Activated CD4-positive, alpha-beta T cell treated with anti-CD3 and anti-CD28 coated beads, Interleukin-2, amount 10 ng/mL, durations not matched to agents 24 days and 14 days (primary cell): ENCODE data around the gene AOPEP. TPM values are rescaled to one million over a fixed set of nuclear protein-coding genes. Genes with fewer than 3 reads are reported as not detected.

Source experiments
- DNase-seq: peaks from one replicate; pipeline ENCODE4 v3.0.0; 2022
- H3K27ac Mint-ChIP-seq: one replicate; pipeline ENCODE4 v1.8.0; 2022; ENCODE audit warnings: mild to moderate bottlenecking, mixed read lengths
- H3K27me3 Mint-ChIP-seq: one replicate; pipeline ENCODE4 v1.8.0; 2022; ENCODE audit warnings: mixed read lengths
- H3K36me3 Mint-ChIP-seq: one replicate; pipeline ENCODE4 v1.8.0; 2022; ENCODE audit warnings: low read depth, mild to moderate bottlenecking, mixed read lengths
- H3K4me1 Mint-ChIP-seq: one replicate; pipeline ENCODE4 v1.8.0; 2021; ENCODE audit warnings: mixed read lengths
- H3K4me3 Mint-ChIP-seq: one replicate; pipeline ENCODE4 v1.8.0; 2022; ENCODE audit warnings: mild to moderate bottlenecking, moderate library complexity, mixed read lengths
- H3K9me3 Mint-ChIP-seq: one replicate; pipeline ENCODE4 v1.8.0; 2021; ENCODE audit warnings: mixed read lengths
- intact Hi-C: fragments of 100-400 bp; cut with micrococcal nuclease; formaldehyde crosslinking; loops from one replicate; pipeline ENCODE4 v1.15.1; 2023
- total RNA-seq: library from RNA; stranded (reverse); gene quantifications from 2 replicates; pipeline ENCODE4 v1.2.3, GENCODE V29; 2022

The AOPEP gene
- total RNA-seq, 1 donor from 2014 or later = 20.7 TPM

DNA sequence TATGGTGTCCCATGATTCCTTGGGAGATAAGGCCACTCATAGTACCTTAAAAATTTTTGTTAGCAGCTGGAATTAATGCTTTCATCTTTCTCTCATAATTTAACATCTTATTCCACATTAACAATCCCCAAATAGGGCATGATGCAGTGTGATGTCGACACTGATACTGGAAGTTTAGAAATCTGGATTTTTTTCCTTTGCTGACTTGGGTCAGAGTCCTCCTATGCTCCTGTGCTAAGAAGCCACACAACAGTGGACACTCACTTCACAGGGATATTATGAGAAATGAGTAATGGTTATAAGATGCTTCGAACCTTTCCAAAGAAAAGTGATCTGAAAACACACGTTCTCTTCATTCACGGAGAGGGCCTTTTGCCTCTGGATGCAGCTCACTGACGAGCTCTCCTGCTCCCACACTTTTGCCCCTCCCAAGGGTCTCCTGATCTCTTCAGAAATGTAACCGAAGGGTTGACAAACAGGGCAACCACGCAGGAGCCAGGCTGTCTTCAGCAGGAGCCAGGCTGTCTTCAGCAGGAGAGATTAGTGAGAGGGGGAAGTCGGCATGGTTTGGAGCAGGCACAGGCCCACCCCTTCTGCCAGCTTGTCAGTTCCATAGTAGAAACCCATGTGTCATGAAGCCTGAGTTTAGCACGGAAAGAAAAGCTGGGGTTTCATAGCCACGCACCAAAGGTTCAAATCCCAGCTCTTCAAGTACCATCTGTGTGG, 247.8 kb downstream of the AOPEP start:
- H3K27ac Mint-ChIP-seq = no peak overlapping the region
- no peaks in the 10 kb centered on the region for H3K9me3 Mint-ChIP-seq
- no peaks in the 10 kb centered on the region for H3K36me3 Mint-ChIP-seq
- H3K4me3 Mint-ChIP-seq = no peak overlapping the region
- intact Hi-C loops = no loop called here
- DNase-seq = no peak
- no peaks in the 10 kb centered on the region for H3K4me1 Mint-ChIP-seq
- no peaks in the 10 kb centered on the region for H3K27me3 Mint-ChIP-seq

DNA sequence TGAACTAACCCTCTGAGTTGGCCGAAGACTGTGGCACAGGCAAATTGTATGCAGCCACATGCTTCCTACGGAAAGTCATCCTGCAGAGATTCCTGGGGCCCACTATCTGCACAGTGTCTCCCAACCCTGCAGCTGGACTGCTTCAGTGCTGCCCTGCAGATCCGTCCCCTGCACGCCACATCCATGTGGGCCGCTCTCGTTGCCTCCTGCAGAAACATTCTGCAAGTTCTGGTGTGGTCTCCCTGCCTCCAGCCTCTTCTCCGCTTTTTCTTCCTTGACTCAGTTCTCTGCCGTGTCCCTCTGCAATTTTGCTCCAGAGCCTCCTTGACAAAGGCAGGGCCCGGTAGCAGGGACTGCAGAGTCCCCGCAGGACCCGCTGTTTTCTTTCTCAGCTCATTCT, 249.0 kb downstream of the AOPEP start:
- H3K4me3 Mint-ChIP-seq = no peak overlapping the region

DNA sequence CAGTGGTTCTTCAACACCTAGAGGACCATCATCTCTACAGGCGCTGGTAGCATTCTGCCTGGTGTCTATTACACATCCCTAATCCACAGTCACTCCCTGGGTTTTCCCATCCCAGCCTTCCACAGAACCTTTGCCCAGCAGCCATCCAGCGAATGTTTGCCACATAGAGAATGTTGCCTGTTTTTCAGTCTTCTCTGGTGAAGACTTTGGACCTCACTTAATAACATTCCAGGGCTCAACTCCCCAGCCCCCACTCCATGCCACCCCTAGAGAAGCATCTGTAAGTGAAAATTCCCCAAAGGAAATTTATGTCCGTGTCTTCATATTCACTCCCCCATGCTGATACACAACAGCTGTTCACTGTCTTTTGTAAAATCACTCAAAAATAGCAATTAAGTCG, 249.6 kb downstream of the AOPEP start:
- H3K27ac Mint-ChIP-seq = no peak overlapping the region
- no peaks in the 10 kb centered on the region for H3K27me3 Mint-ChIP-seq
- no peaks in the 10 kb centered on the region for H3K36me3 Mint-ChIP-seq
- no peak for DNase-seq
- H3K4me1 Mint-ChIP-seq = no peaks in the 10 kb centered on the region
- intact Hi-C loops = no loop called here
- H3K9me3 Mint-ChIP-seq = no peaks in the 10 kb centered on the region
- H3K4me3 Mint-ChIP-seq = no peak overlapping the region

More for the DNA sequence above, 249.0 kb downstream of the AOPEP start:
- Mint-ChIP-seq H3K9me3 (no peaks in the 10 kb centered on the region), H3K27ac (no peak overlapping the region), H3K36me3 (no peaks in the 10 kb centered on the region), H3K4me1 (no peaks in the 10 kb centered on the region), H3K27me3 (no peaks in the 10 kb centered on the region)
- intact Hi-C loops = no loop called here
- DNase-seq = no peak

DNA sequence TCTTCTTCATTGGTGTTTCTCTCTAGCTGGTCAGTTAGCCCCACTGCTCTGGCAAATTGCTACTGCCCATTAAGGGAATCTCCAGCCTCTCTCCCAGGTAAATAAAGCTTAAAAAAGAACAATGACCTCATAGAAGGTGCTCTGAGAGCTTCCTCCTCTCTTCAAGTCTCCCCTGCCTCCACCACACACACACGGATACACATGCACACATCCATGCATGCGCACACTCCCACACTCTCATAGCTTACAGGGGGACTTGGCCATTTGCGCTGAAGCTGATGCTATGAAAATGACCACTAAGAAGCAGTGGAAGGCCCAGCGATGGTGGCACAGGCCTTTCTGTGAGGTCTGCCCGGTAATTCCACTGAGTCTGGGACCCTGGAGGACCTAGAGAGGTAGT, 250.9 kb downstream of the AOPEP start:
- DNase-seq = no peak
- Mint-ChIP-seq H3K27me3 (no peaks in the 10 kb centered on the region), H3K4me3 (no peak overlapping the region), H3K36me3 (no peaks in the 10 kb centered on the region), H3K9me3 (no peaks in the 10 kb centered on the region), H3K27ac (no peak overlapping the region), H3K4me1 (peaks cover 2% of the 10 kb centered on the region)
- intact Hi-C loops = no loop called here

DNA sequence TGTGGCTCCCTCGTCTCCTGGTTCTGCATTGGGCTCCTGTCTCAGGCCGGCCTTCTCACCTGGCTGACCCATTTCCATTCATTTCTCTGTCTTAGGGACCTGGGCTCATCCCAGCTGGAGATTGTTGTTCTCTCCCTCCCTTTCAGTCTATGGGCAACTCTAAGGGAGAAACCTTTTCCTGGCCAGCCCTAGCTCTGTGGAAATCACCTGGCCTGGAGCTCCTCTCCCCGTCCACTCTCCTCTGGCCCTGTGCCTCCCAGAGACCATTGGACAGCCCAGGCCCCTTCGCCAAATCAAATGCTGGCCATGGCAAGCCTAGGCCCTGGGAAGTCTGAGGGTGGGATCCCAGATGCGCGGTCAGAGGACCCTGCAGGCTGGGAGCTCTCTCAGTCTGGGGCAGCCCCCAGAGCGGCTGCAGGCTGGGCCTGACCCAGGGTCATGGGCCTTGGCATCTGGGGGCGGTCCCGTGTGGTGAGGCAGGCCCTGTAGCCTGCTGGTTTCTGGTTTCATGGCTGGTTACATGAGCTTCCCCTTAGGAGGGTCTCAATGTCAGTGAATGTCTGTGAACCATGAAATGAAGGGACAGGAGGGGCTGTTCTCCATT, 253.5 kb downstream of the AOPEP start:
- intact Hi-C loops = no loop called here
- no peak for DNase-seq
- Mint-ChIP-seq H3K27me3 (no peaks in the 10 kb centered on the region), H3K4me1 (peaks cover 7% of the 10 kb centered on the region), H3K27ac (no peak overlapping the region), H3K36me3 (no peaks in the 10 kb centered on the region), H3K4me3 (no peak overlapping the region), H3K9me3 (no peaks in the 10 kb centered on the region)

DNA sequence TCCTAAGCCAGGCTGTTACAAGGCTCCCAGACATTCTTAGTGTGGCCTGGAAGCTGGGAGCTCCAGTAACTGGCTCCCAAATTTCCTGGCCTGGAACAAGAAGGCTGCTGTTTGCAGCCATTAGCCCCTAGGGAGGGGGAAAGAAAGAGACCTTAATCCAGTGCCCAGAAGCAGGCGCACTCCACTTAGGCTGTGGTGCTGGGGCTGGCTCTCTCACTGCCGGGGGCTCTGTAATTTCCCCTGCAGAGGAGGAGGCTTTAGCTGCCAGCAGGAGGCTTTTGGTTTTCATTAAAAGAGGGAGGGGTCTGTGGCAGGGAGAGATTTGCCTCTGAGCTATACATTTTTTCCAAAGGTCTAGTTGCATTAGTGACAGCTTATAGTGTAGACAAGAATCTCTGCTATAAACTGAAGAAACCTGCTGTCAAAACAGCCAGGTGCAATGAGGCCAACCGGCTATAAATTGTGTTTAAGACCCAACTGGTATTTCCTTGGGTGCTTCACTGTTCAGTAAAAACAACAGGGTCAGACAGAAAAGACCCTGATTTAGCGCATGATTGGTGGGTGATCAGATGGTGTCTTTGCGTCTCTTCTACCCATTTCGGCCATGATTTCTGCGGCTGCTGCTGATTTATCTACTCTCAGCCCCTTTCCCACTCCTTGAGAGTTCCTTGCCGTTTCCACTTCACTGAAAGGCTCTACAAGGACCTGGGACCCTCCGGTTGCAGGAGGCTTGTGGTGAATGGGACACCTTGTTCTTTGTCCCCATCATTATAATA, 254.6 kb downstream of the AOPEP start:
- no peak for DNase-seq
- no peak overlapping the region for H3K27ac Mint-ChIP-seq
- H3K4me3 Mint-ChIP-seq = no peak overlapping the region
- no peaks in the 10 kb centered on the region for H3K27me3 Mint-ChIP-seq
- H3K36me3 Mint-ChIP-seq = no peaks in the 10 kb centered on the region
- intact Hi-C loops = no loop called here
- peaks cover 7% of the 10 kb centered on the region for H3K4me1 Mint-ChIP-seq
- no peaks in the 10 kb centered on the region for H3K9me3 Mint-ChIP-seq

DNA sequence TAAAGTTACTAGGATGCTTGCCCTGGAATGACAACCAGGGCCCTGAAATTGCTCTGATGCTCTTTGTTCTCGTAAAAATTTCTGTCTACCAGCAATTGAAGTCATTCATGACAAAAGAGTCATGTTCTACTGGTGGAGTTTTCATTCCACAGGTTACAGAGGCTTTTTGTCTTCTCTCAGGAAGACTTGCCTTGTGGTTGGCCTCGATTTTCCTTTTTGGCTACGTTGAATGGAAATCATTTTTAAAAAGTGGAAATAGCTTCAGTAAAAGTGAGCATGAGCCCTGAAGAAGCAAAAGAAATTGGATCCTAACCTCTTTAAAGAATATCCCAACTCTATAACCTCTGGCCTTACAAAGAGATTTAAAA, 255.2 kb downstream of the AOPEP start:
- intact Hi-C loops = no loop called here
- no peak for DNase-seq
- Mint-ChIP-seq H3K9me3 (no peaks in the 10 kb centered on the region), H3K4me3 (no peak overlapping the region), H3K36me3 (no peaks in the 10 kb centered on the region), H3K27ac (no peak overlapping the region), H3K27me3 (no peaks in the 10 kb centered on the region), H3K4me1 (peaks cover 7% of the 10 kb centered on the region)

DNA sequence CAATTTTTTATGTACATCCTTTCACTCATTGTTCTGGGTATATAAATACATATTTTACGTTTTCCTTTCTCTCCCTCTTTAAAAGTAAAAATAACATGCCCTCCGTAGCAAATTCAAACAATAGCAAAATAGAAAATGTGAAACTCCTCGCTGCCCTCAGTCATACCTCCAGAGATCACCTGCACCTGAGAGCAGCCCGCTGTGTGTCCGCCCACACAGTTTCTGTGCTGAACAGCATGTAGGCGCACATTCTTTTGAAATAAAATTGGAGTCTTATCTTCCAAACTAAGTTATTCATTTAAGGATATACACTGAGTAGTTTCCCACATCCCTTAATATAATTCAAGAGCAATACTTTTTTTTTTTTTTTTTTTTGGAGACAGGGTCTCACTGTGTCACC, 255.7 kb downstream of the AOPEP start:
- no peaks in the 10 kb centered on the region for H3K9me3 Mint-ChIP-seq
- H3K36me3 Mint-ChIP-seq = no peaks in the 10 kb centered on the region
- no peak overlapping the region for H3K4me3 Mint-ChIP-seq
- intact Hi-C loops = no loop called here
- DNase-seq = no peak
- no peak overlapping the region for H3K27ac Mint-ChIP-seq
- no peaks in the 10 kb centered on the region for H3K27me3 Mint-ChIP-seq
- H3K4me1 Mint-ChIP-seq = peaks cover 7% of the 10 kb centered on the region

DNA sequence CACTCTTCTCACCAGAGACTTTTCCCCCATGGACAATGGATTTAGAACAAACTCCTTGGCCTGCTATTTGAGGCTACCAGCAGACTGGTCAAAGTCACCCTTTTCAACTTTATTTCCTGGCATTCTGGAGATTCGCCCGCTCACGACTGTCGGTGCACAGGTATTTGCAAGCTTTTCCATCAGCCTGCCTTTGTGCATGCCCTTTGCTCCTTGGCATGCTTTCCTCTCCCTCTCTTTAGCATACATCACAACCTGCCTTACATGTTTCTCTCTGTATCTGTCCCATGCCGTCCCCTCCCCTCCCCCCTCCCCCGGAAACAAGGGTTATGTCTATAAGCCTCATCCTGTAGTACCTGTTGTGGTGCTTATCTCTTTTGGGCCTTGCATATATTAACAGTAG, 257.1 kb downstream of the AOPEP start:
- H3K4me1 Mint-ChIP-seq = peaks cover 7% of the 10 kb centered on the region
- no peaks in the 10 kb centered on the region for H3K36me3 Mint-ChIP-seq
- no peaks in the 10 kb centered on the region for H3K27me3 Mint-ChIP-seq
- no peak overlapping the region for H3K27ac Mint-ChIP-seq
- intact Hi-C loops = no loop called here
- no peak overlapping the region for H3K4me3 Mint-ChIP-seq
- no peaks in the 10 kb centered on the region for H3K9me3 Mint-ChIP-seq
- no peak for DNase-seq

DNA sequence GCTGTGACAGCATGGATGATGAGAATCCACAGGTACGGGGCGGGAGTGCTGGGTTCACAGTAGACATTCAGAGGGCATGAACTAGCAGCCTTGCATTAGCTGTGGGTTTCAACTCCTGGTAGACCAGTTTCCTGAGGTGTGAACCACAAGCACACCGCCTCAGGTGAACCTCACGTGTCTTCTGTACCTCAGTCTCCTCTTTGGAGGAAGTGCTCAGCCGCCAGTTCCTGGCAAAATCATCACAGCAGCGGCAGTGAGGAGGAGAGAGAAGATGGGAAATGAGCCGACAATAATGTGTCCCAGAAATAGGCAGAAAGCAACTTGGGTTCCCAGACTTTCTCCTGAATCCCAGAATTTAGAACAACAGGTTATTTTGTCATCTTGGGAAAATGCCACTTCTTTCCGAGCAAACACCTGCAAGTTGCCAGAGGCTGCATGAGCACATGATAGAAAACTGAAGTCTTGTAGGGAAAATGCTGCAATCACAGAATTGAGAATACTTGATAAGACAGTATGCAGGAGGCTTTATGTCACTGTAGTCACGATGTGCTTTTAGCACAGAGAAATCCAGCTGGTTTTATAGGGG, 258.5 kb downstream of the AOPEP start:
- H3K9me3 Mint-ChIP-seq = no peaks in the 10 kb centered on the region
- H3K4me1 Mint-ChIP-seq = peaks cover 7% of the 10 kb centered on the region
- DNase-seq = no peak
- H3K36me3 Mint-ChIP-seq = no peaks in the 10 kb centered on the region
- H3K27me3 Mint-ChIP-seq = no peaks in the 10 kb centered on the region
- intact Hi-C loops = no loop called here
- no peak overlapping the region for H3K4me3 Mint-ChIP-seq
- no peak overlapping the region for H3K27ac Mint-ChIP-seq

DNA sequence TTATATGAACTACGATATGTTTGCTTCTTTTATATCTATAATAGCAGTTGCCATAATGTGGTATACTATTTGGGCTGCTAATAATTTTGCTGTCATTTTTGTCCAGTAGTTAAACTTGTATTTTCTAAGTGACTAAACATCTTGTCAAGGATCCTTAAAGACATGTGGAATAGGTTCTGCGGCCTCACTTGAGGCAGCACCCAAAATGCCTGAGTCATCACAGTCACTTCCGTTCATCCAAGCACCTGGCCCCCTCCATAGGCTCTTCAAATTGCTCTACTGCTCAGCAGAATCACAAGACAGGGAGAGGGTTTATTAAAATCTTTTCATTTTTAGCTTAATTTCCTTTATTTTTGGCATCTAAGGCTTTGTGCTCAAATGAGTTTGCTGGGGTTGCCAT, 259.1 kb downstream of the AOPEP start:
- H3K9me3 Mint-ChIP-seq = no peaks in the 10 kb centered on the region
- DNase-seq = no peak
- H3K4me3 Mint-ChIP-seq = no peak overlapping the region
- intact Hi-C loops = no loop called here
- H3K4me1 Mint-ChIP-seq = peaks cover 7% of the 10 kb centered on the region
- no peak overlapping the region for H3K27ac Mint-ChIP-seq
- no peaks in the 10 kb centered on the region for H3K36me3 Mint-ChIP-seq
- no peaks in the 10 kb centered on the region for H3K27me3 Mint-ChIP-seq

DNA sequence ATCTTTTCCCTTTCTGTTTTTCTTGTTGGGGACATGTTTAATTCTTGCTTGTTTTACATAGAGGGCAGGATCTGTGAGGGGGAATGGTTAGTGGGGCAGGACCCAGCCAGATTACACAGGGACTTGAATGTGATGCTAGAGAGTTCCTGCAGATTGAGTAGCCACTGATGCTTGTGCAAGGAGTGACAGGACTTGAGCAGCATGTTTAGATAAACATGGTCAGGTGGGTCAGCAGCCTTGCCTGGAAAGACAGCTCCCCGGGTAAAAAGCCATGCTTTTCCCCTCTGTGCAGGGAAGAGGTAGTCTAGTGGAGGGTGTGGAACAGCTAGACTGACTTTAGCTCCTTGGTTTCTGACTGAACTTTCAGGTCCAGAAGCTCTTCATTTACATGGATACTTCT, 261.2 kb downstream of the AOPEP start:
- Mint-ChIP-seq H3K4me1 (peaks cover 4% of the 10 kb centered on the region), H3K27ac (no peak overlapping the region), H3K36me3 (no peaks in the 10 kb centered on the region), H3K9me3 (no peaks in the 10 kb centered on the region), H3K27me3 (no peaks in the 10 kb centered on the region), H3K4me3 (no peak overlapping the region)
- DNase-seq = no peak
- intact Hi-C loops = no loop called here

DNA sequence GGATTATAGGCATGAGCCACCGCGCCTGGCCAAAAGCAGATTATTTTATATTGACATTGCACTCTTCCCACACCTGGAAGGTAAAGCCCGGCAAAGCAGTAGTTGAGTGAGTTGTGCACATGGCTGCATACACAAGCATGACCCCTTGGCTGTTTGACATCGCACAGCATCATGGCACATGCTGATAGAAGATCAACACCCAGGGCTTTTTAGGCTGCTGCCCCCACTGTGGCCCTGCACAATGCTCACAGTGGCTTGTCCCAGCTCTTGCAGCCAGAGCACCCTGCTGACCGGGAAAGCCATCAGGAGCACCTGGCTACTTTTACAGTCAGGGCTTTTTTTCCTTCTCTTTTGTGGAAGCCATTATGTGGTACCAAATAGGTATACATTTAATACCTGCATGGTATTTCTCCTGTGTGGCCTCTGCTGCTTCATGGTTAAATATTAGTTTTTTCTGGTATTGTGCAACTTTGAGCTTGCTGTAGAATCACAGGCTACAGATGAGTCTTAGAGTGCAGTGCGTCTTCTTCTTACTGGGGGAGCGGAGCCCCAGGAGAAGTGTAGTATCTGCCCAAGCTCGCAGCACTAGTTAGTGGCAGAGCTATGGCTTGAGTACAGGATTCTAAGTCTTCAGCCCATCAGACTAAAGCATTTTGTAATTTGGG, 264.5 kb downstream of the AOPEP start:
- intact Hi-C loops = no loop called here
- Mint-ChIP-seq H3K4me1 (no peaks in the 10 kb centered on the region), H3K27me3 (no peaks in the 10 kb centered on the region), H3K36me3 (no peaks in the 10 kb centered on the region), H3K4me3 (no peak overlapping the region), H3K9me3 (no peaks in the 10 kb centered on the region), H3K27ac (no peak overlapping the region)
- no peak for DNase-seq
